ENCODE results near the gene SH3BP5.

- TF ChIP-seq CREB1 (IDR thresholded peaks at IDR 0.05; ENCODE audit: low read depth) (no peak), EGR1 (IDR thresholded peaks at IDR 0.05) (no peak), TEAD4 (IDR thresholded peaks at IDR 0.05) (no peak), TAF1 (IDR thresholded peaks at IDR 0.05; ENCODE audit: low read depth) (no peak), REST (IDR thresholded peaks at IDR 0.05; ENCODE audit: low read depth) (no peak), ZBTB7A (IDR thresholded peaks at IDR 0.05; ENCODE audit: low read depth) (no peak), YY1 (IDR thresholded peaks at IDR 0.05; ENCODE audit: low read depth) (no peak), TCF12 (IDR thresholded peaks at IDR 0.05; ENCODE audit: low read depth) (no peak), USF1 (IDR thresholded peaks at IDR 0.05) (no peak), FOXM1 (IDR thresholded peaks at IDR 0.05; ENCODE audit: borderline replicate concordance, low read depth) (no peak), NFIC (IDR thresholded peaks at IDR 0.05) (no peak)
Measured at GRCh38 chr3:15280853-15281532, 51.4 kb downstream of the SH3BP5 start.

All from Ishikawa (cell line).